Measurements from ENCODE around the gene POU6F1.

GRCh38 chr12:51242876-51243275 is 25.0 kb upstream of the POU6F1 start:
- TF ChIP-seq EZH2 (IDR thresholded peaks at IDR 0.05; ENCODE audit: low read depth), result no peak
- TF ChIP-seq CTCF (conservative IDR thresholded peaks at IDR 0.05), result no peak
